Endothelial cell of umbilical vein (primary cell): Measurements from ENCODE around the gene BRAP.

Source experiments
- CTCF ChIP-seq, 2 donors: IDR thresholded peaks; 1 replicate in 1 of 2; 2 replicates in 1 of 2; pipeline ENCODE4 v1.5.1; 2011; ENCODE audit warnings: low read length in 2 of 2, mild to moderate bottlenecking in 2 of 2, moderate library complexity in 2 of 2, control low read depth in 1 of 2, inconsistent platforms in 1 of 2, low read depth in 1 of 2; ENCODE audit not compliant: insufficient read depth in 1 of 2; ENCODE audit errors: extremely low read depth in 1 of 2
- EZH2 ChIP-seq: IDR thresholded peaks from 2 replicates; pipeline ENCODE4 v1.6.1; 2012; ENCODE audit warnings: borderline replicate concordance, low read depth, mild to moderate bottlenecking, moderate library complexity, low read length, inconsistent platforms; ENCODE audit not compliant: severe bottlenecking
- FOS ChIP-seq: IDR thresholded peaks from 2 replicates; pipeline ENCODE4 v1.6.1; 2011; ENCODE audit warnings: mild to moderate bottlenecking, low read length, moderate library complexity, borderline replicate concordance; ENCODE audit not compliant: insufficient read depth
- JUN ChIP-seq: IDR thresholded peaks from 2 replicates; pipeline ENCODE4 v1.6.1; 2011; ENCODE audit warnings: borderline replicate concordance, low read depth; ENCODE audit not compliant: insufficient read length, insufficient read depth
- MAX ChIP-seq: IDR thresholded peaks from 2 replicates; pipeline ENCODE4 v1.6.1; 2011; ENCODE audit not compliant: insufficient read depth, insufficient read length
- MYC ChIP-seq: IDR thresholded peaks from one replicate; pipeline ENCODE4 v1.6.1; 2011; ENCODE audit warnings: mild to moderate bottlenecking, low read depth, low read length
- POLR2A ChIP-seq: IDR thresholded peaks from 2 replicates; pipeline ENCODE4 v1.6.1; 2012; ENCODE audit warnings: low read depth, mild to moderate bottlenecking, control low read depth, low read length
- POLR2AphosphoS5 ChIP-seq: IDR thresholded peaks from 2 replicates; pipeline ENCODE4 v1.6.1; 2012; ENCODE audit warnings: low read depth, mild to moderate bottlenecking, control low read depth, low read length, moderate library complexity; ENCODE audit not compliant: insufficient read depth

- TF ChIP-seq CTCF (IDR thresholded peaks at IDR 0.05; ENCODE audit: extremely low read depth in 1 of 2, insufficient read depth in 1 of 2, low read depth in 1 of 2, low read length in 2 of 2) = no peak
- TF ChIP-seq POLR2A = no peak
- TF ChIP-seq EZH2 = no peak
- TF ChIP-seq MAX = no peak
- no peak for TF ChIP-seq FOS
- TF ChIP-seq POLR2AphosphoS5 = no peak
- no peak for TF ChIP-seq JUN
- no peak for TF ChIP-seq MYC
Observed at GRCh38 chr12:111643427-111643826, 42.3 kb downstream of the BRAP start.
